Mononuclear cell (primary cell): ENCODE measurements around the gene YWHAB. TPM values are rescaled to one million over a fixed set of nuclear protein-coding genes. Genes with fewer than 3 reads are reported as not detected.

Source experiments
- H3K27me3 ChIP-seq: 2 replicates; pipeline ENCODE4 v1.6.0; 2011; ENCODE audit warnings: low read length, control low read depth; ENCODE audit not compliant: insufficient read depth
- H3K4me1 ChIP-seq: 2 replicates; pipeline ENCODE4 v1.5.1; 2011; ENCODE audit warnings: mild to moderate bottlenecking, low read length, control low read depth; ENCODE audit not compliant: insufficient read depth
- H3K4me3 ChIP-seq: 2 replicates; pipeline ENCODE4 v1.5.1; 2011; ENCODE audit warnings: mild to moderate bottlenecking, low read length, moderate library complexity
- H3K9me3 ChIP-seq: 2 replicates; pipeline ENCODE4 v1.5.1; 2011; ENCODE audit warnings: low read depth, mild to moderate bottlenecking, control low read depth, low read length
- total RNA-seq: library from RNA; depleted of rRNA; stranded (reverse); fragments of >200 nt; gene quantifications from one replicate; pipeline ENCODE4 v1.2.3, GENCODE V29; 2012

Gene YWHAB
- total RNA-seq, 1 donor = 107 TPM

DNA sequence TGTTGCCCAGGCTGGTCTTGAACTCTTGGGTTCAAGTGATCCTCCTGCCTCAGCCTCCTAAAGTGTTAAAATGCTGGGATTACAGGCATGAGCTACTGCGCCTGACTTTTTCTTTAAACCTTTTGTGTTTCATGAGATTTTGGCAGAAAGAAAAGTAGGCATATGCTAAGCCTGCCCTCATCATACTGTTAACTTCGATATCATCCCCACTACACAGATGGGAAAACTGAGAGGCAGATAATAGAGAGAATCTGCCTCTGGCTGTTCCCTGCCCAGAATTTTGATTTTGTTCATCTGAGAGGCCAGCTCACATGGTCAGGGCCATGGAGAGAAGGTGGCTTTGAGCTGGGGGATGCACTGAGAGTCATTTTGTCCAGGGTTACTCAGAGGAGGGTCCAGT, 31.9 kb downstream of the YWHAB start:
- Histone ChIP-seq H3K9me3 (no peaks in the 10 kb centered on the region), H3K27me3 (no peaks in the 10 kb centered on the region), H3K4me1 (no peaks in the 10 kb centered on the region), H3K4me3 (no peak overlapping the region)

DNA sequence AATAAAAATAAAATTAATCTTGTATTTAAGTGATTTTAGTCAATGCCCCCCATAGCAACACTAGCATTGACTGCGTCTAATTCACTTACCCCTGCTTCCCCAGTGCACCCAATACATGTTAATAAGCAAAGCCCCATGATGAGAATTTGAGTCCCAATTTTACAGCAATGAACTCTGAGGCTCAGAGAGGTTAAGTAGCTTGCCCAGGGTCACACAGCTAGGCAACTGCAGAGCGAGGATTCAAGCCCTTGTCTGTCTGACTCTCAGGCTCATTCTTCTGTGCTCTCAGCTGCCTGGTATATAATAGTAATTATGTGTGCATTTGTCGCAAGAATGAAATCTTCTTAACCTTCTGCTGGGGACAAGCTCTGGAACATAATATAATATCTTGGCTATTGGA, 32.8 kb downstream of the YWHAB start:
- Histone ChIP-seq H3K4me3 (no peak overlapping the region), H3K9me3 (no peaks in the 10 kb centered on the region), H3K27me3 (no peaks in the 10 kb centered on the region), H3K4me1 (no peaks in the 10 kb centered on the region)

DNA sequence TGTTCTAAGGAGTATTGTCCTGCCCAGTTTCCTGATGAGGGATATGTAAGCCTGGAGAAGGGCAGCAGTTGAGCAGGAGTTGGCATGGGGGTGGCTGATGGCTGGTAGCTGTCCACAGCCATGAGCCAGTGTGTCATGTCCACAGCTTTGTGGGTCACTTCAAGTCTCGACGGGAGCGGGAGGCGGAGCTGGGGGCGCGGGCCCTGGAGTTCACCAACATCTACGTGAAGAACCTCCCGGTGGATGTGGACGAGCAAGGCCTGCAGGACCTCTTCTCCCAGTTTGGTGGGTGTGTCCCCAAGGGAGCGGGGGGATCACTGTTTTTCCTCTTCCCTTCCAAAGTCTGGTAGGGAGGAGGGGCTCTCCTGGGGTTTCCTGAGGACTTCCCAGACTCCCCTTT, 33.3 kb downstream of the YWHAB start:
- no peak overlapping the region for H3K4me3 ChIP-seq
- H3K4me1 ChIP-seq = no peaks in the 10 kb centered on the region
- no peaks in the 10 kb centered on the region for H3K27me3 ChIP-seq
- no peaks in the 10 kb centered on the region for H3K9me3 ChIP-seq

DNA sequence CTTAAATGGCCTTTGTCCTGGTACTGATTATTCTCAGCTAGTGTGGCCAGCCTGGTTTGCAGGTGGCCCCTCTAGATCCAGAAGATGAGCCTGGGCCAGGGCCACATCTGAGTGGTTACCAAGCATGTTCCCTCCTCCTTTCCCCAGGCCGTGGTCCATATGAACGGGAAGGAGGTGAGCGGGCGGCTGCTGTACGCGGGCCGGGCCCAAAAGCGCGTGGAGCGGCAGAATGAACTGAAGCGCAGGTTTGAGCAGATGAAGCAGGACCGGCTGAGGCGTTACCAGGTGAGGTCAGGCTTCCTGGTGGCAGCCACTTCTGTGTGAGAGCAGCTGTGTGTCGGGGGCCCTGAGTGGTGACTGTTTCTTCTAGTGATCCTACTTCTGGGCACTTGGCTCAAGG, 35.9 kb downstream of the YWHAB start:
- Histone ChIP-seq H3K4me1 (no peaks in the 10 kb centered on the region), H3K9me3 (no peaks in the 10 kb centered on the region), H3K4me3 (no peak overlapping the region), H3K27me3 (no peaks in the 10 kb centered on the region)

DNA sequence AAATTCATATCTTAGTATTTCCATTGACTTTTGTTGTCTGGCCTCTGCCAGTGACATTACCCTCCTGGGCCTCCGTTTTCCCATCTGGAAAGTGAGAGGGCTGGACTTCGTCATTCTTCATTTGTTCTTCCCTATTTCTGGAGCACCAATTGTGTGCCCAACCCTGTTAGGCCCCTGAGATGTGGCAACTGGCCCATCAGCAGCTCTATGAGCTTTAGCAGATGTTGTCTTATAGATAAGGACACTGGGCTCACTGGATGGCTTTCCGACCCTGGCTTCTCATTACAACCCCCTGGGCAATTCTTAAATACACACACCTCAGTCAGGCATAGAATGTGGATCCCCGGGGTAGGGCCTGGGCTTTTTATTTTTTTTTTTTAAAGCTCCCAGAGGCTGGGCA, 39.0 kb downstream of the YWHAB start:
- H3K4me1 ChIP-seq = no peaks in the 10 kb centered on the region
- no peaks in the 10 kb centered on the region for H3K27me3 ChIP-seq
- no peak overlapping the region for H3K4me3 ChIP-seq
- no peaks in the 10 kb centered on the region for H3K9me3 ChIP-seq

DNA sequence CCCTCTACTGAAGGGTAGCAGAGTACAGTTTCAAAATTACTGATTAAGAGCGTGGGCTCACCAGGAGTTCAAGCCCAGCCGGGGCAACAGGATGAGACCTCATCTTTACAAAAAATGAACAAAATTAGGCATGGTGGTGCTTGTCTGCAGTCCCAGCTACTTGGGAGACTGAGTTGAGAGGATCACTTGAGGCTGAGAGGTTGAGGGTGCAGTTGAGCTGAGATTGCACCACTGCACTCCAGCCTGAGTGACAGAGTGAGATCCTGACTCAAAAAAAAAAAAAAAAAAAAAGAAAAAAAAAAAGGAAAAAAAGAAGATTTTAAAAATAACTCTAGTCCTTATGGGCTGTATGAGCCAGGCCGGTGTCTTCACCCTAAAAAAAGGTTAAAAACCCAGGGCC, 43.1 kb downstream of the YWHAB start:
- H3K4me1 ChIP-seq = no peaks in the 10 kb centered on the region
- no peaks in the 10 kb centered on the region for H3K9me3 ChIP-seq
- no peaks in the 10 kb centered on the region for H3K27me3 ChIP-seq
- H3K4me3 ChIP-seq = no peak overlapping the region

DNA sequence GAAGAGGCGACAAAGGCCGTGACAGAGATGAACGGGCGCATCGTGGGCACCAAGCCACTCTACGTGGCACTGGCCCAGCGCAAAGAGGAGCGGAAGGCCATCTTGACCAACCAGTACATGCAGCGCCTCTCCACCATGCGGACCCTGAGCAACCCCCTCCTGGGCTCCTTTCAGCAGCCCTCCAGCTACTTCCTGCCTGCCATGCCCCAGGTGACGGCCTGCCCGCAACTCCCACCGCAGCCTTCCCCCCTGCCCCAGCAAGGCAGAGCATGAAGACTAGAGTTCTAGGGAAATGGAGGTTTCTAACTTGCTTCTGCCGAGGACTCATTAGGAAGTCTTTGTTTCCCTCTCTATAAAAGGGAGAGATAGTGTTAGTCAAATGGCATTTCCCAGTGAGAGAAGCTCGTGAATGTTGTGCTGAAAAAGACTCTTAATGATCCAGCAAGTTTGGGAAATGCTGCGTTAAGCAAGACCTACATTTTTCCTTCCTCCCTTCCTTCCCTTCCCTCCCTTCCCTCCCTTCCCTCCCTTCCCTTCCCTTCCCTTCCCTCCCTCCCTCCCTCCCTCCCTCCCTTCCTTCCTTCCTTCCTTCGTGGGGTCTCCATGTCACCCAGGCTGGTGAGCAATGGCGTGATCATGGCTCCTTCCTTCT, 45.1 kb downstream of the YWHAB start:
- Histone ChIP-seq H3K9me3 (no peaks in the 10 kb centered on the region), H3K4me3 (no peak overlapping the region), H3K4me1 (no peaks in the 10 kb centered on the region), H3K27me3 (no peaks in the 10 kb centered on the region)

DNA sequence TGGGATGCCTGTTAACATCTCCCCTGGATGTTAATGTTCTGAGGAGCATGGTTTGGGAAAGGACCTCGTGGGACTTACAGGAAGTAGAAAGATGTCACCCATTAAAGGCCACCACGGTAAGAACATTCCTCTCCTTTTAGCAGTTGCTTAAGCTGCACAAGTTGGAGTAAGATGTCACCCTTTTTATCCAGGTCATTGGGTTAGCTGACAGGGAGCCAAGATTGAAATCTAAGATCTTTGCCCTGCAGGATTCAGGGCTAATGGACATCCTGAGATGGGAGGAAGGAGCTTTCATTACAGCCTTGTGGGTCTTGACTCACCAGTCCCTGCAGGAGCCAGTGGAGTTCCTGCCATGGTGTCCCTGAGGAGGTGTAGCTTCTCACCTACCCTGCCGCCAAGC, 46.4 kb downstream of the YWHAB start:
- Histone ChIP-seq H3K27me3 (no peaks in the 10 kb centered on the region), H3K4me3 (no peak overlapping the region), H3K4me1 (no peaks in the 10 kb centered on the region), H3K9me3 (no peaks in the 10 kb centered on the region)

DNA sequence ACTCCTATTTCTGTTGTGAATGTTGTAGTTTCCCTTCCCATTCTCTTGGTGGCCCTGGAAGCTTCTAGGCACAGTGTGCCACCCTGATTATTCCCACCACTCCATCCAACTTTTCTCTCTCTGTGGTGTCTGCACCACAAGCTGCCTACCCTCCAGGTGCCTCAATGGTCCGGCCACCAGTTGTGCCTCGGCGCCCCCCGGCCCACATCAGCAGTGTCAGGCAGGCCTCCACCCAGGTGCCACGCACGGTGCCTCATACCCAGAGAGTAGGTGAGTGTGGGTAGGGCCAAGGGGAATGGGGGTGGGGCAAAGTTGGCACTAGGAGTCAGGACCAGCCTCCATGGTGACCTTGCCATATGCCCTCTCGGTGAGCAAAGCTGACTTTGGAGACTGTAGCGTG, 47.4 kb downstream of the YWHAB start:
- H3K4me1 ChIP-seq = no peaks in the 10 kb centered on the region
- no peaks in the 10 kb centered on the region for H3K9me3 ChIP-seq
- no peak overlapping the region for H3K4me3 ChIP-seq
- no peaks in the 10 kb centered on the region for H3K27me3 ChIP-seq

DNA sequence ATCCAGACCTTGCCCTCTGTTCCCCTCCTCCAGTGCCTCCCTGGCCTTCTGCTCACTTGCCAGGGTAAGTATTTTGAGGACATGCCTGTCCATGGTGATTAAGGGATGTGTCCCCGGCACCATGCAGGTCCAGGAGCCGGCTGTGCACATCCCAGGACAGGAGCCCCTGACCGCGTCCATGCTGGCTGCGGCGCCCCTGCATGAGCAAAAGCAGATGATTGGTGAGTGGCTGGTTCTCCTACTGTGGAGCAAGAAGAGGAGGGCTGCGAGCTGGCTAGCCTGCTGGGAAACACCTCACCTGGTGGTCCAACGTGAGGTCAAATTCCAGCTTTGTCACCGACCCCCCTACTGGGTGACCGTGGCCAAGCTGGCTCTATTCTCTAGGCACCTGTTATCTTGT, 51.0 kb downstream of the YWHAB start:
- Histone ChIP-seq H3K4me3 (no peak overlapping the region), H3K4me1 (no peaks in the 10 kb centered on the region), H3K27me3 (no peaks in the 10 kb centered on the region), H3K9me3 (no peaks in the 10 kb centered on the region)

DNA sequence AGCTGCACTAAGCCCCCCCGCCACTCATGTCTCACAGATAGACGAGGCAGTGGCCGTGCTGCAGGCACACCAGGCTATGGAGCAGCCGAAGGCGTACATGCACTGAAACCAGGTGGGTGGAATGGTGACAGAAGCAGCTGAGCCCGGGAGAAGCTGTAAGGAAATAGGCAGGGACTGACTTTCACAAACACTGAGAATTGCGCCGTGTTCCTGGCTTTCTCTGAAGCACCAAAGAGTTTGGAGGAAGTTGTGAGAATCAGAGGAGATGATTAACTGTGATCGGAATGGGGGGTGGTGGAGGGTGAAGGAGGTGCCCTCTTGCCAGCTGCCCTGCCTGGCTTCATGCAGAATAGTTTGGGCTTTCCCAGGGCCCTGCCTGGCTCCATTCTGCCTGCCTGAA, 53.1 kb downstream of the YWHAB start:
- H3K4me3 ChIP-seq = no peak overlapping the region
- H3K4me1 ChIP-seq = no peaks in the 10 kb centered on the region
- H3K9me3 ChIP-seq = no peaks in the 10 kb centered on the region
- no peaks in the 10 kb centered on the region for H3K27me3 ChIP-seq

DNA sequence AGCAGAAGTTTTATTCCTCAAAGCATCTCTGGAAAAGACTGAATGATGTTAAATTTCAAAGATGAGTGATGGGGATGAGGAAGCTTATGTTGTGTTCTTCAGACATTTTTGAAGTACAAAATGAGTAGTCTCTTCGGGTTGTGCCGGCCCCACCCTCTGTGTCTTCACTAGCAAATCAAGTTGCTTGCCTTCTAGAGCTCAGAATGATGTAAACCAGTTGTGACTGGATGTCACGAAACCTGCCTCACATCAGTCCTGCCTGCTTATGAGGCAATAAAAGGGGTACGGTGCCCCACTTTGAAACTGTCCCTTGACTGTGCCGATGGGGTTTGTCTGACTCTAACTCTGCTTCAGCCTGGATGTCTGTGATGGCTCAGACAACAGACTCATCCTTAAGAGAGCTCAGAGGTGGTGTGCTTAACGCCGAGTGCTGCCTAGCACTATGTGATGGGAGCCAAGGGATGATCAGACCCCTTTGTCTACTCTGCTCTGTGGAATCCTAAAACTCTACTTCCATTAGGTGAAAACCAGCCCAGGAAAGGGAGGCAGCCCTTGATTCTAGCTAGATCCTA, 55.7 kb downstream of the YWHAB start:
- no peaks in the 10 kb centered on the region for H3K9me3 ChIP-seq
- no peaks in the 10 kb centered on the region for H3K27me3 ChIP-seq
- H3K4me1 ChIP-seq = no peaks in the 10 kb centered on the region
- H3K4me3 ChIP-seq = no peak overlapping the region

DNA sequence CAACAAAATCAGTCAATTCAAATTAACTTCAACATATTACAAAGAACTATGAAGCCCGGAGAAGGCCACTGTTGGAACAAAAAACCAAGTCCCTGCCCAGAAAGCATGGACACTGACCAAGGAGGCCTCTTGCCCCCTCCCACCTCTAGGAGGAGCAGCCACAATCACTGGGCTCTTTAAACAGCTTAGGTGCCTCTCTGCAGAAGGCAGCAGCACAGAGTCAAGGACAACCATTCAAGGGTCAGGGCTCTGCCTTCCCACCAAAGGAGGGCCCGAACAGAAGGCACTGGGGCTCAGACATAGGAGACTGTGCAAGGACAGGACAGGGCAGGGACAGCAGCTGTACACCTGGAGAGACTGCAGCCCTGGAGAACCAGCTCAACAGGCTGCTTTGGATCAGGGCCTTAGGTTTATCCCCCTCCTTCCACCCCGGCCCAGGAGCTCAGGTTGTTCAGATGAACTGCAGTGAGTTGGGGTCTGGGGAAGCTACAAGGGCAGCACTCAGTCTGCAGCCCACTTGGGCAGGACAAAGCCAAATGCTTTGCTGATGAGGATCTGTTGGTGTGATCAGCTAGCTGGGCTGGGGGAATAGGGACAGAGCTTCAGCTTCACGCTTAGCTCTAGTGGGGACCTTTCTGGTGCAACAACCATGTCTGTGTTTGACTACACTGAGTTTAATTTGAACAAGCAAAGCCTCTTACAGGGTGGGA, 56.9 kb downstream of the YWHAB start:
- Histone ChIP-seq H3K4me1 (peaks cover 7% of the 10 kb centered on the region), H3K9me3 (no peaks in the 10 kb centered on the region), H3K27me3 (no peaks in the 10 kb centered on the region), H3K4me3 (no peak overlapping the region)

DNA sequence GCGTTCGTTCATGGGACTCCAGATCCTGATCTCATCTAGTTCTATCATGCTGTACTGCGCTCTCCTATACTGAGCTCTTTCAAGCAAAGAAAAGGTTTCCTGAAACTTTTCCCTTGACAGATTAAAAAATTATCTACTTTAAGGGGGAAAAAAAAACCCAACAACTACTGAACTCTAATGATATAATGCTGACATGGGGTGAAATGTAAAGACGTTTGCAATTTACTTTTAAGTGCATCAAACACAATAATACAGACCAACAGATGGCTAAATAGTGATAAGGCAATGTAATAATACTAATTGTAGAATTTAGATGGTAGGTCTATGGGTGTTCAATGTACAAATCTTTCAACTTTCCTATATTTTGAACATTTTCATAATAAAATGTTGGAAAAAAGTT, 58.3 kb downstream of the YWHAB start:
- Histone ChIP-seq H3K27me3 (no peaks in the 10 kb centered on the region), H3K4me1 (peaks cover 7% of the 10 kb centered on the region)

DNA sequence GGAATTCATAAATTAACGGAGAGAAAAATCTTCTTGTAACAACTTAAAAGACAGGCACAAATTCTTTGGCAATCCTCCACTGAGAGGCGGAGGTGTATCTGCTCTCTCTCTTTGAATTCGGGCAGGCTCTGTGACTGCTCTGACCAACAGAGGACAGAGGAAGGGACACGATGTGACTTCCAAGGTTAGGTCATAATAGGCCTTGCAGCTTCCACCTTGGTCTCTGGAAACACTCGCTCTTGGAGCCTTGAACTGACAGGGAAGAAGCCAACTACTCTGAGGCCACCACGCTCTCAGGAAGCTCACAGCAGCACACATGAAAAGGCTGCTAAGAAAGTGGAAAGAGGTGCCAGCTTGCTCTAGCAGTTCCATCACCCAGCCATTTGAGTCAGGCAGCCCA, 59.8 kb downstream of the YWHAB start:
- no peak overlapping the region for H3K4me3 ChIP-seq
- H3K9me3 ChIP-seq = no peaks in the 10 kb centered on the region
- no peaks in the 10 kb centered on the region for H3K27me3 ChIP-seq
- peaks cover 7% of the 10 kb centered on the region for H3K4me1 ChIP-seq

More for the DNA sequence above, 58.3 kb downstream of the YWHAB start:
- Histone ChIP-seq H3K9me3 (no peaks in the 10 kb centered on the region), H3K4me3 (no peak overlapping the region)
